Activated naive CD4-positive, alpha-beta T cell treated with anti-CD3 and anti-CD28 coated beads, Interleukin-2, amount 50 U/mL, for 16 hours (primary cell): ENCODE results near the gene DCTPP1.
"Not testable (repeated sequence)": the region's sequence is repeated elsewhere in the genome, so short reads cannot be mapped to it uniquely, and the experiment has no call there.

Source experiments
- DNase-seq: peaks from one replicate; pipeline ENCODE4 v3.0.0-alpha.2; 2020

DCTPP1 gene

DNA sequence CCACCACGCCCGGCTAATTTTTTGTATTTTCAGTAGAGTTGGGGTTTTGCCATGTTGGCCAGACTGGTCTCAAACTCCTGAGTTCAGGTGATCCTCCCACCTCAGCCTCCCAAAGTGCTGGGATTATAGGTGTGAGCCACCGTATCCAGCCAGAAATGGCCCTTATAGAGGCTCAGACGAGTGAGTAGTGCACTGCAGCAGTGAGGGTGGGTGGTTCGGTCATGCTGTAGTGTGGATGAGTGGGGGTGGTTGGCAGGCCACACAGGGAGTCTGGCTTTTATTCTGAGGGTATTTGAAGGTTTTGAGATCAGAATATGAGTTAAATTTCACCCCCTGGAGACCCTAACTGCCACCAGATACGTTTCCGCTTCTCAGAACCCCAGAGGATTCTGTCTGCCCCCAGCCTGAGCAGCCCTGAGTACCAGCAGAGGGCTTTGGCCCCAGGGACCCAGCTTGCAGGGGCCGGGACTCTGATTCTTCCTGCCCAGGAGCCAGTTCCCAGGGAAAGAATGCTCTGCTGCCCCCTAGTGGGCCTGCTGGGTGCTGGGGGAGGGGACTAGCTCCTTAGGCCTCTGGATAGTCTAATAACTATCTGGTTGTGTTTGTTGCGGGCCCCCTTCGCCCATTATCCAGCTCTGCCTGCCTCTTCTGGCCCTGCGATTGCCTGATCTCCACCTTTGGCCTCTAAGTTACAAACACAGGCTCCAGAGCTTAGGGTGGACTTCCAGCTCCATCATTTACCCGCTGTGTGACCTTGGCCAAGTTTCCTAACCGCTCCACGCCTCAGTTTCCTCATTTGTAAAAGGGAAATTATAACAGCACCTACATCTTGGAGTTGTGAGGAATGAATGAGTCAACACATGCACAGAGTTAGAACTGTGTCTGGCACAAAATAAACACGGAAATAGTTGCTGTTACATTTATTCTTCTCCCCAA is 20.4 kb downstream of the DCTPP1 start:
- DNase-seq = peak; percentile 89

DNA sequence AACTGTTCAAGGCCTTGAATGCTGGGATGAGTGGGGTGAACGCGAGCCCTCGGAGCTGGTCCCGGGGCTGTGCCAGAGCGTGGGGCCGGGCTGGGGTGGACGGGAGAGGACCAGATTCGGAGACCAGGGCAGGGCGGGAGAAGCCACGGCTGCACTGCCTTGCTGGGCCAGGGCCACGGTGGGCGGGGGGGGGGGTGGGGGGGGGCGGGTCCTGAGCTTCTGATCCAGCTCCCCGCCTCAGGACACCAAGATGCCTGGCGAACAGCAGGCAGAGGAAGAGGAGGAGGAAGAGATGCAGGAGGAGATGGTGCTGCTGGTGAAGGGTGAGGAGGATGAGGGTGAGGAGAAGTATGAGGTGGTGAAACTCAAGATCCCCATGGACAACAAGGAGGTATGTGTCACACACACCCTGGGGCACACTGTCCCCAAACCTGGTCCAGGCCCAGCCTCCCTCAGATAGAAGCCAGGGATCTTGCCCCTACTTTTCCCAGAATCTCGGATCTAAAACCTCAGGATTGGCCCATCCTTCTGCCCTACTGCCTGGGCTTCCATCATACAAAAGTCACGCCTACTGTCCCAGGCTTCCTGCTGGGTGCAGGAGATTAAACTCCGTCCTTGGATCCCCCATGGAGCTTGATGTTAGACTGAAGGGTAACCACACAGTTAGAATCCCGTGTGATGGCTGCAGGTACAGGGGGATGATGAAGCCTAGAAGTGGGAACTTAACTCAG is 21.9 kb downstream of the DCTPP1 start:
- no peak for DNase-seq

DNA sequence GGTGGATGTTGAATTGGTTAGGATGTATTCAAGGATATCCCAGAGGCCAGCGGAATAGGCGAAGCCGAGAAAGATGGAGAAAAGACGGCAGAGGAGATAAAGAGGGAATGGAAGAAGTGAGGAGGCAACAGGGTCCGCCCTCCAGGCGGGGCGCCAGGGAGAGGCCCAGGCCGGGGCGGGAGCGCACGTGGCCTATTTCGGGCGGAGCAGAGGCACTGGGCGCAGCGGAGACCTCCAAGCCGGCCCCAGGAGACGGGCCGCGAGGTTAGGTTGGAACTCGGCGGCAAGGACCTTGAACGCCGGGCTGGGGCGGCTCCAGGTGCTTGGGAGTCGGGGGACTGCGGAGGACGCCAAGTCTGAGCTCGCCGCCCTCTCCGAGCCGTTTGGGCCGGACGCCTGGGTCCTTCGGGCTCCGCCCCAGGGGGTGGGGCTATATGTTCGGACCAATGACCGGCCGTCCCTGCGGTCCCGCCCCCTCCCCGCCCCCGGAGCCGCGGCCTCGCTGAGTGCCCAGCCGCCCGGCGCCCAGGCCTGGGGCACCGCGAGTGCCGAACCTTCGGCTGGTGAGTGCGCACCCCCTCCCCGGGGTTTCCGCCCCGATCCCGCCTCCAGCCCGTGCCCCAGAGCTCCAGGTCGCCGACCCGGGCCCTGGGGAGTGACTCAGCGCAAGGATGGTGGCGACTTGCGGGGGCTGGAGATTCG is 22.6 kb downstream of the DCTPP1 start, which contains the start of gene ZNF771:
Gene ZNF771 (plus strand): TSS at position 505 of the 702 bp plus-strand sequence. CDS start 448 bp downstream, outside the sequence.
- peak; percentile 93 for DNase-seq

DNA sequence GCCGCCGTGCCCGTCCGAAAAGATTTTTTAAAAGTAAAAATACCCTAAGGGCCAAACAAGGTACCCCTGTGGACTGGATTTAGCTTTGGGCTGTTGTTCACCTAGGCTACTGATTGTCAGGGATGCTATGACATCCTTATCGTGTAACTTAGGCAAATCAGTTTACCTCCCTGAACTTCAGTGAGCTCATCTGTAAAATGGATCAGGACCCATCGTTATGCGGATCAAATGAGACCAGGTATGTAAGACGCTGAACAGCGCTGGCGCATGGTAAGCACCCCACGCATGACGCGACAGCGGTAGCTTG is 23.1 kb downstream of the DCTPP1 start:
- DNase-seq = no peak

DNA sequence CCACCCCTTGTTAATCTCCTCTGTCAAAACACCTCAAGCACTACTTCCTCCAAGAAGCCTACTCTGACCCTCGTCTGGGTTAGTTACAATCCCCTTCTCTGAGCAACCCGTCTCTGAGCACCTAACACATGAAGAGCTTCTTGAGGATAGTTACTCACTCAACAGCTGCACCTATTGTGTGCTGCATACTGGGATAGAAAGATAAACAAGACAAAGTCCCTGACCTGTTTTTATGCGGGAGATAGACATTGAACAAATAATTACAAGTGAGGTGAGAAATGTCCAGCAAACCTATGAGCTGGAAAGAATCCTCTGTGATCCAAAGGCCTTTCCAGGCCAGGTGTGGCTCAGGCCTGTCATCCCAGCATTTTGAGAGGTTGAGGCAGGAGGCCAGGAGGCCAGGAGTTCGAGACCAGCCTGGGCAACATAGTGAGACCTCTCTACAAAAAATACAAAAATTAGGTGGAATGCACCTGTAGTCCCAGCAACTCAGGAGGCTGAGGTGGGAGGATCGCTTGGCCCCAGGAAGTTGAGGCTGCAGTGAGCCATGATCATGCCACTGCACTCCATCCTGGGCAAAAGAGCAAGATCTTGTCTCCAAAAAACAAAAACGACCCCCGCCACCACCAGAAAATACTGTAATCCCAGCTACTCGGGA is 27.9 kb downstream of the DCTPP1 start:
- DNase-seq = no peak

DNA sequence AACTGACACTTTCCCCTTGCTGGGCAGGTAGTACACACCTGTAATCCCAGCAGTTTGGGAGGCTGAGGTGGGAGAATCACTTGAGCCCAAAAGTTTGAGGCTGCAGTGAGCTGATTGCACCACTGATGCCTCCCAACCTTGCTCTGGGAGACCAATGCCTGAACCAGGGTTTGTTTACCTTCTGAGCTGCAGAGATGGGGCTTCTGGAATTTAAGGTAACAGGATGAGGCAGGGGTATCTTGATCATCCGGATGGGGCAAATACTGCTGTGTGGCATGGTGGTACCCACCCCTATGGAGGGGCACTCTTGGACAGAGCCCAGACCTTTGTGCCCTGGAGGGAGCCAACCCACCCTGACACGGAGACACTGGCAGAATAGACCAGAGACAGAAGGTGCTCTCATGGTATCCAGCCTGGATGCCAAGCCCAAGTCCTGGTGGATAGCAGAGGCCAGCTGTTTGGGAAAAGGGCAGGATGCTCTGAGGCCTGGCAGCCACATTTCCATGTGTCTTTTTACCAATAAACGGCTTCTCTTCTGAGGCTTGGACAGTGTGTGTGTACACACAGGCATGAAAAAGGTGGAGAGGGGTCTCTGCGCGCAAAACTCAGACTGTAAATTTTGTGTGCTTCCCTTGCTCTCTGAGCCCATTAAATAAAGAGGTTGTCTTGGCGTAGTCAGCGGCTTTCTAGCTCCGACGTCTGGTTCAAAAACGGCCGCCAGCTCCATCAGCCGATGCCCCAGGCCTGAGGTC is 30.2 kb downstream of the DCTPP1 start:
- no peak for DNase-seq

DNA sequence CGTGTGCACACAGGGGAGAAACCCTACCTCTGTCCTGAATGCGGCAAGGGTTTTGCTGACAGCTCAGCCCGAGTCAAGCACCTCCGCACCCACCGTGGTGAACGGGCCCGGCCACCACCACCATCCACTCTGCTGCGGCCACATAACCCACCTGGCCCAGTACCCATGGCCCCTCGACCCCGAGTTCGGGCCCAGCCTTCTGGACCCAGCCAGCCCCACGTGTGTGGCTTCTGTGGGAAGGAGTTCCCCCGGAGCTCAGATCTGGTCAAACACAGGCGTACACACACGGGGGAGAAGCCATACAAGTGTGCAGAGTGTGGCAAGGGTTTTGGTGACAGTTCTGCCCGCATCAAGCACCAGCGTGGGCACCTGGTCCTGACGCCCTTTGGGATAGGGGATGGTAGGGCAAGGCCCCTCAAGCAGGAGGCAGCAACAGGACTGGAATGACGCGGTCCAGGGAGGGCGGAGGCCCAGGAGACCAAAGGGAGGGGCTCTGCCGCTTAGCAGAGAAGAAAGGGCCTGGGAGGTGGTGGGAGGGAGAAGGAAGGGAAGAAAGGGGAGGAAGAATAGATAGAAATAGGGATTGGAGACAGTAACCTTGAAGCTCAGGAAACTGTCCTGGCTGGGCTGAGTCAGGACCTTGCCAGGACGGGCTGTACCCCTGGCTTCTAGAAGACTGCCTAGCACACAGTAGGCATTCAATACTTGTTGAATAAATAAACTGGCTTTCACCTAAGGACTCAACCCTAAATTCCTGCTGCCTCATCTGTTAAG is 31.0 kb downstream of the DCTPP1 start:
- DNase-seq = no peak

DNA sequence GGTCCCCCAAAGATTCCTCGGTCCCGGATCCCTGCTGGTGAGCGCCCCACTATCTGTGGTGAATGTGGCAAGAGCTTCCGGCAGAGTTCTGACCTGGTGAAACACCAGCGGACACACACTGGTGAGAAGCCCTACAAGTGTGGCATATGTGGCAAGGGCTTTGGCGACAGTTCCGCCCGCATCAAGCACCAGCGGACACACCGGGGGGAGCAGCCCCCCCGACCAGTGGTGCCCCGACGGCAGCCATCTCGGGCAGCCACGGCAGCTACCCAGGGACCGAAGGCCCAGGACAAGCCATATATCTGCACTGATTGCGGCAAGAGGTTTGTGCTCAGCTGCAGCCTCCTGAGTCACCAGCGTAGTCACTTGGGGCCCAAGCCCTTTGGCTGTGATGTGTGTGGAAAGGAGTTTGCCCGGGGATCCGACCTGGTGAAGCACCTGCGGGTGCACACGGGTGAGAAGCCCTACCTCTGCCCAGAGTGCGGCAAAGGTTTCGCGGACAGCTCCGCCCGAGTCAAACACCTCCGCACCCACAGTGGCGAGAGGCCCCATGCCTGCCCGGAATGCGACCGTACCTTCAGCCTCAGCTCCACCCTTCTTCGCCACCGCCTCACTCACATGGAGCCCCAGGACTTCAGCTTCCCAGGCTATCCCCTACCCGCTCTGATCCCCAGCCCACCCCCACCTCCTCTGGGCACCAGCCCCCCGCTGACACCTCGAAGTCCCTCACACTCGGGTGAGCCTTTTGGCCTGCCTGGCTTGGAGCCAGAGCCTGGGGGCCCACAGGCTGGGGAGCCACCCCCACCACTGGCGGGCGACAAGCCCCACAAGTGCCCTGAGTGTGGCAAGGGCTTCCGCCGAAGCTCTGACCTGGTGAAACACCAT is 31.8 kb downstream of the DCTPP1 start:
- DNase-seq = no peak

DNA sequence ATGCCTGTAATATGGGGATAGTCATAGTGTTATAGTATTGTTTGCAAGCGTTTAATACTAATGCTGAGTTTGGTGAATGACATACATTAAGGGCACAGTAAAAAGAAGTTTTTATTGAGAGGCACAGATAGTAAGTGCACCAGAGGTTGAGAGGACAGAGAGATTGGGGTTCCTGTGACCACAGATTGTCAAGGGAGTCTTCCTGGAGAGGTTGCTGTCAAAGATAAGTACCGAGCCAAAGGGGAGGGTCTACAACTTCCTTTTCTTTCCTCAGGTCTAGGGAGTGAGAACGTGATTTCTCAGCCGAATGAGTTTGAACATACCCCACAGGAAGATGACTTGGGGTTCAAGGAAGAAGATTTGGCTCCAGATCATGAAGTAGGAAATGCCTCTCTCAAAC is 32.8 kb downstream of the DCTPP1 start:
- DNase-seq = no peak

DNA sequence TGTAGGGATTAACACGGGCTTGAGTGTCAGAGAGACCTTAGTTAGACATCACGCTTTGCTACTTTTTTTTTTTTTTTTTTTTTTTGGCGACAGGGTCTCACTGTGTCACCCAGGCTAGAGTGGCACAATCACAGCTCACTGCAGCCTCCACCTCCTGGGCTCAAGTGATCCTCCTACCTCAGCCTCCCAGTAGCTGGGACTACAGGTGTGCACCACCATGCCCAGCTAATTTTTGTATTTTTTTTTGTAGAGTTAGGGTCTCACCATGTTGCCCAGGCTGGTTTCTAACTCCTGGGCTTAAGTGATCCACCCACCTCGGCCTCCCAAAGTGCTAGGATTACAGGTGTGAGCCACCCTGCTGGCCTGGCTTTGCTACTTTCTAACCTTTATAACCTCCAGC is 33.2 kb downstream of the DCTPP1 start:
- DNase-seq = not testable (repeated sequence)

DNA sequence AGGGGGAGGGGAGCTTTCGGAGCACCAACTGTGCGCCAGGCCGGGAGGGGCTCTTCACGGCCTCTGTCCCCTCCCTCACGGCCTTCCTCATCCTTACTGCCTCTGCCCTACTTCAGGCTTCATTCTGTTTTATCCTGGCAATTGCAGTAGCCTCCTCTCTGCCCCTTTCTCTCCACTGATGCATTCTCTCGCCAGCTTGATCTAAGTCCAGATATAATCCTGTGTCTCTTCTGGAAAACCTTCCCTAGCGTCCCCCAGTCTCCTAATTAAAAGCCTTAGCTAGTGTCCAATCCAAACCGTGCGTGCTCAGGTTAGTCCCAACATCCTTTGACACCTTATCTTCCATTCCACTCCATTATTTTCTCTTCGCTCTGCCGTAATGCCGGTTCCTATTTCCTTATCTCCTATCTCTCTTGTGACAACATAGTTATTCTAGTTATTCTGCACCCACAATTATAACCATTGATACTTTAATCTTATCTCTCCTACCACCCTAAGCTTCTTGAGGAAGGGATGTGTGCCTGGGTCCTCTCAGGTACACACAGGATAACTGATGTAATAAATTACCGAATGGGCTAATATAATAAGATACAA is 33.7 kb downstream of the DCTPP1 start:
- DNase-seq = no peak

DNA sequence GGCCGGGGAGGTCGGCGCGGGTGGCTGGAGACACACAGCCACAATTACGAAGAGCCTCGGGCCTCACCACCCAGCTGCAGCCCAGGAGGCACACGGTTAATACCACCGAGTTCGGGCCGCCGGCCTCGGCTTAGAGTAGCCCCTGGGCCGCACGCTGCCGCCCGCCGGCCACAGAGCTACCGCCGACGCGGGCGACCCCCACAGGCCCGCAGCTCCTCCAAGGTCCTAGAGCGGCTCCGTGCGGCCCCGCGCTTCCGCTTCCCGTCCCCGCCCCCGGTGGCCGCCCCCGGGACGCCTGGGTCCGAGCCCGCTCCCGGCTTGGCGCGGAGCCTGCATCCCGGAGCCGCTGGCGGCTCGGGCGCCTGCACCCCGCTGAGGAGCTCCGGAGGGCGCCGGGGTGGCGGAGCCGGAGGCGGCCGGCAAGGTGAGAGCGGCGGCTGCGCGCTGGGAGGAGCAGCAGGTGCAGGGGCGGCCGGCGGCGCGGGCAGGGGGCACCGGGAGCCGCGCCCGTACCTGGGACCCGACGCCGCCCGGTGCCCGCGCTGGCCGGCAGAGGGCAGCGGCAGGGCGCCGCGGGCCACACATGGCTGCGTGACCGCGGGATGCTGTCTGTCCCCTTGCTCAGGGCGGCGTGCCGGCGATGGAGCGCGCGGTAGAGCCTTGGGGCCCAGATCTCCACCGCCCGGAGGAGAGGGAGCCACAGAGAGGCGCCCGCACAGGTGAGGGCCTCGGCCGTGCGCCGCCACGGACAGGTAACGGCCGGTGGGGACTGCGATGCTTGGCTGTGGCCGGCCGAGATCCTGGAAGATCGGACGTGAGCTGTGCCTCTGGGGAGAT is 34.5 kb downstream of the DCTPP1 start, which contains the start of gene ZNF48:
Gene ZNF48 (plus strand): TSS at position 266 of the 837 bp plus-strand sequence. CDS start 375 bp downstream, at position 641.
- DNase-seq = peak; percentile 59

DNA sequence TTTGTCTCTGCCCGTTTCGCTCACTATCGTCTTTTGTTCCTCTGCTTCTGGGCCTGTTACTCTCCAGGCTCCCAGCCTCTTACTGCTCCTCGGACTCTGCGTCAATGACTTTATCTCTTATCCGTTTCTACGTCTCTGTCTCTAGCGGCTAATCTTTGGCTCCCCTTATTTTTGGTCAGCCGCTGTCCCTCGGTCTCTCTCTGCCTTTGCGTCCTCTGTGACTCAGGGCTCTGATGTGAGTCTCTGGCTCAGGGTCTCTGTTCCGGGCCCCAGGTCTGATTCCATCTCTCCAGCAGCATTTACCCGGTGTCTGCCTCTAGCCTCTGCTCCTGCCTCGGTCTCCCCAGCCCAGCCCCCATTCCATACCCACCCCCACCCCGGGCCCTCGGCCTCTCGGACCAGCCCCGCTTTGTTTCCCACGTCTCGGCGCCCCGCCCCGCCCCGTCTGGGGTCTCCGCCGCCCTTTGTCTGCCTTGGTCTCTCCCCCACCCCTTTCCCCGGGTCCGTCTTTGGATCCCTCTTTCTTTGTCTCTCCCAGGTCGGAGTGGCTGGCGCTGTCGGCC is 35.2 kb downstream of the DCTPP1 start:
- no peak for DNase-seq

DNA sequence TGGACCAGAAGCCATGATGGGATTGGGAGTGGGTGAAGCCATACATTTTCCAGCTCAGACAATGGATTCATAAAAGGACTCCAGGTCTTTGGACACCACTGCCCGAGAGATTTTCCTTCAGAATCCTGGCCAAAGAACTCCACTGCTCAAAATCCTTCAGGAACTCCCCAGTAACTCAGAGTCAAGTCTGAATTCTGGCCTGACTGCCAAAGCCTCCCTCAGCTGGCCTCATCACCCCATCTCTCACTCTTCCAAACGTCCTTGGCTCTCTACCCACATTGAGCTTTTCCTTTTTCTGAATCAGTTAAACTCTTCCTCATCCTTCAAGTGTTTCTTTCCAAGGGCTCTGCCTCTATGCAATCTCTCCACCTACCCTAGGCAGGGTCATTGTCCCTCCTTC is 46.3 kb downstream of the DCTPP1 start:
- DNase-seq = no peak

DNA sequence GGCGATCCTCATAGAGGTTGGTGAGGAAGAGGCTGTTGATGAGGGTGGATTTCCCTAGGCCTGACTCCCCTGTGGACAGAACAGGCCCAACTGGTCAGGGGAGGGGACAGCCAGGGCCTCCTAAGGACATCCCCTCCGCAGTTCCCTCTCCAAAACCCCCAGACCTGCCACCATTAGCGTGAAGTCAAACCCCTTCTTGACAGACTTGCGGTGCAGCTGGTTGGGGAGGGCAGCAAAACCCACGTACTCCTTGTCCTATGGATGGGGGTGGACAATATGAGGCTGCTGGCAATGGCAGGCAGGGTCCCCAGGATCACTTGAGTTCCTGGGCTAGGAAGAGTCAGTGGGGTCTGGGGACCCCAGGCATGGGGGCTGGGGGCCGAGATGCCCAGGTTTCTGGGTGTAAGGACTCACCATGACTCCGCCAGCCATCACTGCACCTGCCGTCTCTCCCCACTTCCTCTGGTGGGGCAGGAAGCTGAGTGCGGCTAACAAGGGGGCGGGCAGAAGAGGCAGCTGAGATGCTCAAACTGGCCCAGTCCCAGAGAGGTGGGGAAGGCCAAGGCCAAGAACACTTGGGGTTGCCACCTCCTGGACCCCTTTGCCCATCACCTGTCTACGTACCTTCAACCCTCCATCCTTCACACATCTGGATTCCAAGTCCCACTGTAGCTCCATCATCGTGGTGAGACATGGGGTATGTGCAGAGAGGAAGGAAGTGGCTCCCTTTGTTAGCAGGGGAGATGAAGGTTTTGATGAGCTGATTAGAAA is 47.5 kb downstream of the DCTPP1 start, which contains the start of gene SEPTIN1:
Gene SEPTIN1 (minus strand): TSS at position 451 of the 771 bp plus-strand sequence. CDS start 19 bp downstream, at position 432.
- peak; percentile 73 for DNase-seq

DNA sequence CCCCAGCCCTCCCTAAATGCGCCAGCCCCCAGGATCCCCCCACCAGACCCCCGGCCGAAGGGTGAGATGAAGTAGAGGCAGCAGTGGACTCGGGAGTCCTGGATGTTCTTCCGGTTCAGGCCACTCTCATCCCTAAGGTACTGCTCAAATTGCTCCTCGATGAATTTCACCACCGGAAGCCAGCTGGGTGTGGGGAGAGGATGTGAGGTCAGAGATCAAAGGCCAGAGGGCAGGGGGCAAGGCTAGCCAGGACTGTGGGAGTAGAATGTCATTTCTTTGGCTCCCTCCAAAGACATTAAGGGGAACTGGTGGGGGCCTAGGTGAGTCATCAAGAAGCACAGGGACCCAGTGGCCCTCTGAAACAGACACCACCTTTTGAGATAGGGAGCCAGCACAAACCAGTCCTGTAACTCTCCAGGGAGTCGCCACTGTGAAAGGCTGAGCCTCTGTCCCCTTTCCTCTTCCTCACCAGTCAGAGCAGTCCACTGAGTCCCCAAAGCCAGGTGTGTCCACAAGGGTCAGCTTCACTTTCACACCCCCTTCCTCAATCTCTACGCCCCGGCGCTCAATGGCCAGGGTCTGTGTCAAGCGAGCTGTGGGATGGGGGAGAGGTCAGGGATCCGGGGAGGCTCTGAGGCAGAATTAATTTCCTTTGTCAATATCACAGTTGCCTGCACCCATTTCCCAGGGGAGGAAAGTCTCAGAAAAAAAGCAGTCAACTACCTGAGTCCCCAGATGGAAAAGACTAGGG is 48.4 kb downstream of the DCTPP1 start:
- no peak for DNase-seq

DNA sequence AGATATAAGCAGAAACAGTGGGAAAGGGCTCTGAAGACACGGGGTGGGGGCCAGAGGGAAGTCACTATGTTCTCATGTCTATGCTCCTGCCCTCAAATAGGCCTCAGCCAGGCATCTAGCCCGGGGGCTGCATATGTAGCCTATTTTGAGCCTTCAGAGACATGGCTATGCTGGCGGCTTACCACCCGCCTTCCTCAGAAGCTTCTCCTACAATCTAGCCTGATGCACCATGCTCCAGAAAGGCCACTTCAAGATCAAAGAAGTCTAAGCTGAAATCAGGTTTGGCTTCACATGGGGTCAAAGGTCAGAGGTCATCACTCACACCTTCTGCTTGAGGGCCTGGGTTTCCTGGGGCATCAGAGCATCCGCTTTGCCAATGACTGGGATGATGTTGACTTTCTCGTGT is 49.0 kb downstream of the DCTPP1 start:
- DNase-seq = no peak
